Jurkat, Clone E6-1 (cell line): Measurements from ENCODE around the gene BTD. TPM values are rescaled to one million over a fixed set of nuclear protein-coding genes. Genes with fewer than 3 reads are reported as not detected.

Experiments used
- DNase-seq: peaks from one replicate; pipeline ENCODE4 v3.0.0-alpha.2; 2011; ENCODE audit warnings: low read depth, low spot score
- H3K4me3 ChIP-seq: 2 replicates; pipeline ENCODE4 v1.5.1; 2011; ENCODE audit warnings: mild to moderate bottlenecking, low read length, control low read depth, moderate library complexity
- polyA plus RNA-seq: library from polyadenylated mRNA; unstranded; fragments of >200 nt; gene quantifications from one replicate; pipeline ENCODE4 v1.2.1, GENCODE V29; 2012; ENCODE audit warnings: missing spikeins; ENCODE audit not compliant: insufficient read length, insufficient read depth

Gene BTD
- 7.9 TPM for polyA plus RNA-seq

- H3K4me3 ChIP-seq, result peak within 1 kb of the TSS; percentile 97
These were observed at the start of gene BTD, which contains the start of gene HACL1 for GRCh38 chr3:15601399-15602145. BTD (plus strand) TSS chr3:15601745; CDS start chr3:15635440, 33,695 bp downstream. HACL1 (minus strand) TSS chr3:15601569; CDS start chr3:15601463, 106 bp downstream.

GRCh38 chr3:15551902-15552301 lies 49.6 kb upstream of the BTD start:
- no peak for DNase-seq
- H3K4me3 ChIP-seq, result no peak overlapping the region

More at GRCh38 chr3:15601399-15602145, at the start of gene BTD, which contains the start of gene HACL1:
- DNase-seq, result peak; percentile 99

GRCh38 chr3:15553749-15554148 lies 47.8 kb upstream of the BTD start:
- DNase-seq, result no peak
- H3K4me3 ChIP-seq, result no peak overlapping the region

- no peak for DNase-seq
- H3K4me3 ChIP-seq, result no peak overlapping the region
These were observed 45.0 kb upstream of the BTD start for GRCh38 chr3:15556512-15556911.

- peak; percentile 38 for DNase-seq
- no peak overlapping the region for H3K4me3 ChIP-seq
These were observed 44.0 kb upstream of the BTD start for GRCh38 chr3:15557511-15557946.

GRCh38 chr3:15558581-15558980 lies 43.0 kb upstream of the BTD start:
- no peak overlapping the region for H3K4me3 ChIP-seq
- DNase-seq, result no peak

GRCh38 chr3:15562560-15562959 lies 39.0 kb upstream of the BTD start:
- no peak for DNase-seq
- no peak overlapping the region for H3K4me3 ChIP-seq

GRCh38 chr3:15563190-15563589 lies 38.4 kb upstream of the BTD start:
- DNase-seq, result no peak
- H3K4me3 ChIP-seq, result no peak overlapping the region

- DNase-seq, result no peak
- no peak overlapping the region for H3K4me3 ChIP-seq
These were observed 29.4 kb upstream of the BTD start for GRCh38 chr3:15572138-15572537.

GRCh38 chr3:15575446-15575845 lies 26.1 kb upstream of the BTD start:
- no peak overlapping the region for H3K4me3 ChIP-seq
- DNase-seq, result no peak

GRCh38 chr3:15576475-15576874 lies 25.1 kb upstream of the BTD start:
- DNase-seq, result no peak
- H3K4me3 ChIP-seq, result no peak overlapping the region

GRCh38 chr3:15578289-15578867 lies 23.2 kb upstream of the BTD start:
- DNase-seq, result no peak
- no peak overlapping the region for H3K4me3 ChIP-seq

GRCh38 chr3:15579051-15579450 lies 22.5 kb upstream of the BTD start:
- H3K4me3 ChIP-seq, result no peak overlapping the region
- DNase-seq, result no peak

GRCh38 chr3:15581471-15582394 lies 19.8 kb upstream of the BTD start:
- DNase-seq, result no peak
- no peak overlapping the region for H3K4me3 ChIP-seq

- no peak for DNase-seq
- no peak overlapping the region for H3K4me3 ChIP-seq
These were observed 16.3 kb upstream of the BTD start for GRCh38 chr3:15585111-15585845.

GRCh38 chr3:15591242-15591641 lies 10.3 kb upstream of the BTD start:
- H3K4me3 ChIP-seq, result no peak overlapping the region
- no peak for DNase-seq

- DNase-seq, result no peak
- H3K4me3 ChIP-seq, result no peak overlapping the region
These were observed 9.6 kb upstream of the BTD start for GRCh38 chr3:15591928-15592327.

GRCh38 chr3:15592968-15593367 lies 8.6 kb upstream of the BTD start:
- H3K4me3 ChIP-seq, result no peak overlapping the region
- DNase-seq, result no peak

GRCh38 chr3:15595955-15596354 lies 5.6 kb upstream of the BTD start:
- no peak overlapping the region for H3K4me3 ChIP-seq
- no peak for DNase-seq
